ENCODE data around the gene SLC9A3. TPM values are rescaled to one million over a fixed set of nuclear protein-coding genes. Genes with fewer than 3 reads are reported as not detected.

The SLC9A3 gene
- total RNA-seq, 1 experiment from 2014 or later = 3.1 TPM

- Histone ChIP-seq H3K27me3 (replicated peaks) (peaks cover 46% of the 10 kb centered on the region), H3K27ac (no peak overlapping the region), H3K9me3 (replicated peaks) (no peaks in the 10 kb centered on the region), H3K4me1 (replicated peaks) (no peaks in the 10 kb centered on the region), H3K4me3 (no peak overlapping the region), H3K36me3 (no peaks in the 10 kb centered on the region)
- DNase-seq (ENCODE audit: low read depth in 1 of 2, low spot score in 2 of 2) = no peak
These were observed 38.9 kb downstream of the SLC9A3 start for GRCh38 chr5:485113-485945.

GRCh38 chr5:484556-484955, 39.7 kb downstream of the SLC9A3 start:
- Histone ChIP-seq H3K4me3 (no peak overlapping the region), H3K9me3 (replicated peaks) (no peaks in the 10 kb centered on the region), H3K36me3 (no peaks in the 10 kb centered on the region), H3K27ac (no peak overlapping the region), H3K27me3 (replicated peaks) (peaks cover 49% of the 10 kb centered on the region), H3K4me1 (replicated peaks) (no peaks in the 10 kb centered on the region)
- DNase-seq (ENCODE audit: low read depth in 1 of 2, low spot score in 2 of 2) = no peak

DNA sequence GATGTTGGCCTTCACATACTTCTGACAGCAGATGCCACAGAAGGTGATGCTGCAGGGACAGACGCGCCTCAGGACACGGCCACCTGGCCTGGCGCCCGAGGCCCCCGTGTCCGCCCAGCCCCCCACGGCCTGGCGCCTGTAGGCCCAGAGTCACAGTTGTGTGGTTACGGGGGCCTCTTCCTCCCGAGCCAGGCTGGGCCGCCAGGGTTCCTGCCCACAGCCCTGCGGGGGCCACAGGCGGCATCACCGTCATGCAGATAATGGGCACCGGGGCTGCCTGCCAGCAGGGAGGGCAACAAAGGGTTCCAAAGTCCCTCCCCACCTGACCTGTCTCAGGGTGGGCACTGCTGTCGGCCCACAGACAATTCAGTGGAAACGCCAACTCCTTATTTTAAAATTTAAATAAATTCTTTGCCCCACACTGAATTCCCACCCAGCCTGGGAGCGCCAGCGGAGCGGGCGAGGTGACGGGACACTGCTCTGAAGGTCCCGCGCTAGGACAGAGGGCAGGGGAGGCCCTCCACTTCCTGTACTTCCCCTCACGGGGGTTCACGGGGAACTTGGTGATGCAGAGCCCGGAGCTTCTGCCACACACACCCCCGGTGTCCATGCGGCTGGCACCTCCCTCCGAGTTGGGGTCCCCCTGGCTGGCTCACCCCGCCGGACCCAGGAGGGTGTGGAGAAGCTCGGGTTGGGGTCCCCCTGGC, 40.7 kb downstream of the SLC9A3 start:
- DNase-seq (ENCODE audit: low read depth in 1 of 2, low spot score in 2 of 2) = no peak

DNA sequence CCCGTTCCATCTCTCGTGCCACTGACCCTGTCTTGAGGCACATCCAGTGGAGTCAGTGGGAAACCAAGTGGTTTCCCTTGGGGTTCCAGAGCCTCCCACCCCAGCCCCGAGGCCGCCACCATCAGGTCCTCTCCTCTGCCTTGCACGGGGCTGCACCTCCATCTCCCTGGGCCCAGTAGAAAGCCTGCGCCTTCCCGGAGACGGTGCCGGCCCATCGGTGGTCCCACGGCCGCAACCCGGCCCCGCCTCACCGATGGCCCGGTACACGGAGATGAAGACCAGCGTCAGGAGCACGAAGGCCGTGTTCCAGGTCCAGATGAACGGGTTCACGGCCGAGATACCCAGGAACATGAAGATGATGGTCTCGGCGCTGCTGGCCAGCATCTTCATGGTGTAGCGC, 41.2 kb downstream of the SLC9A3 start:
- H3K4me1 ChIP-seq (replicated peaks) = no peaks in the 10 kb centered on the region
- H3K4me3 ChIP-seq = no peak overlapping the region
- no peak for DNase-seq (ENCODE audit: low read depth in 1 of 2, low spot score in 2 of 2)
- H3K27ac ChIP-seq = no peak overlapping the region
- H3K9me3 ChIP-seq (replicated peaks) = no peaks in the 10 kb centered on the region
- no peaks in the 10 kb centered on the region for H3K36me3 ChIP-seq
- peaks cover 52% of the 10 kb centered on the region for H3K27me3 ChIP-seq (replicated peaks)

More for the DNA sequence above, 40.7 kb downstream of the SLC9A3 start:
- peaks cover 53% of the 10 kb centered on the region for H3K27me3 ChIP-seq (replicated peaks)
- H3K4me1 ChIP-seq (replicated peaks) = no peaks in the 10 kb centered on the region
- no peak overlapping the region for H3K4me3 ChIP-seq
- H3K36me3 ChIP-seq = no peaks in the 10 kb centered on the region
- no peaks in the 10 kb centered on the region for H3K9me3 ChIP-seq (replicated peaks)
- H3K27ac ChIP-seq = no peak overlapping the region

DNA sequence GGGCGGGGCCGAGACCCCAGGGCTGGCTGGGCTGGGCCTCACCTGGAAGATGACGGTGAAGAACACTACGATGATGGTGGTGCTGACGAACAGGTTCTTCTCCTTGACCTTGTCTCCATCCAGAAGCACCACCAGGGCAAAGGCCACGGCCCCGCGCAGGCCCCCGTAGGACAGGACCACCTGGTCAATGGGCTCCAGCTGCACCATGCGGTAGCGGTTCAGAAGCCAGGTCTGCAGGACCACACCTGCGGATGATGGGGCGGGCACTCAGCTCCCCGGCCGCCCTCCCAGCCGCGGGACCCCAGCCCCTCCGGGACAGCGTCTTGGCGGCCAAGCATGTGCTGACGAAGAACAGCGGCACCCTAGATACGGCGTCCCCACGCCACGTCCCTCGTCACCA, 41.7 kb downstream of the SLC9A3 start:
- no peak for DNase-seq (ENCODE audit: low read depth in 1 of 2, low spot score in 2 of 2)
- no peak overlapping the region for H3K4me3 ChIP-seq
- no peaks in the 10 kb centered on the region for H3K36me3 ChIP-seq
- no peaks in the 10 kb centered on the region for H3K9me3 ChIP-seq (replicated peaks)
- H3K27me3 ChIP-seq (replicated peaks) = peaks cover 57% of the 10 kb centered on the region
- H3K4me1 ChIP-seq (replicated peaks) = no peaks in the 10 kb centered on the region
- H3K27ac ChIP-seq = no peak overlapping the region

- Histone ChIP-seq H3K36me3 (no peaks in the 10 kb centered on the region), H3K4me1 (replicated peaks) (no peaks in the 10 kb centered on the region), H3K27ac (no peak overlapping the region), H3K4me3 (no peak overlapping the region), H3K27me3 (replicated peaks) (peaks cover 62% of the 10 kb centered on the region), H3K9me3 (replicated peaks) (no peaks in the 10 kb centered on the region)
- no peak for DNase-seq (ENCODE audit: low read depth in 1 of 2, low spot score in 2 of 2)
These were observed 42.2 kb downstream of the SLC9A3 start for GRCh38 chr5:482021-482420.

DNA sequence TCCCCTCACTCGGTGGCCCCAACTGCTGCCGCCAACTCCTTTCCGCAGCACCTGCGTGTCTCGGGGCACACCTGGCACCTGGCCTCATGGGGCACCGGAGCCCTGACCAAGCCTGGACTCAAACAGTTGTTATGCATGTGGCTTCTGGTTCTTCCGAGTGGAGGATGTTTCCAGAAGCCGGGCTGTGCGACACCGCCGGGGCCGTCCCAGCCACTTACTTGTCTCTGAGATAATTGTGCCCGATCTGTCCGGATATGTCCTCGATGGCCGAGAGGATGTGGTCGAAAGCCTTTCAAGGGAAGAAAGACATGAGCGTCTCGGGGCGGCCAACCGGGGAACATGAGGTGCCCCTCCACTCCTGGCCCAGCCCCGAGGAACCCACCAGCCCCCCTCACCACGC, 42.9 kb downstream of the SLC9A3 start:
- H3K27ac ChIP-seq = no peak overlapping the region
- DNase-seq (ENCODE audit: low read depth in 1 of 2, low spot score in 2 of 2) = no peak
- H3K9me3 ChIP-seq (replicated peaks) = no peaks in the 10 kb centered on the region
- no peaks in the 10 kb centered on the region for H3K36me3 ChIP-seq
- H3K4me3 ChIP-seq = no peak overlapping the region
- no peaks in the 10 kb centered on the region for H3K4me1 ChIP-seq (replicated peaks)
- H3K27me3 ChIP-seq (replicated peaks) = peaks cover 69% of the 10 kb centered on the region

DNA sequence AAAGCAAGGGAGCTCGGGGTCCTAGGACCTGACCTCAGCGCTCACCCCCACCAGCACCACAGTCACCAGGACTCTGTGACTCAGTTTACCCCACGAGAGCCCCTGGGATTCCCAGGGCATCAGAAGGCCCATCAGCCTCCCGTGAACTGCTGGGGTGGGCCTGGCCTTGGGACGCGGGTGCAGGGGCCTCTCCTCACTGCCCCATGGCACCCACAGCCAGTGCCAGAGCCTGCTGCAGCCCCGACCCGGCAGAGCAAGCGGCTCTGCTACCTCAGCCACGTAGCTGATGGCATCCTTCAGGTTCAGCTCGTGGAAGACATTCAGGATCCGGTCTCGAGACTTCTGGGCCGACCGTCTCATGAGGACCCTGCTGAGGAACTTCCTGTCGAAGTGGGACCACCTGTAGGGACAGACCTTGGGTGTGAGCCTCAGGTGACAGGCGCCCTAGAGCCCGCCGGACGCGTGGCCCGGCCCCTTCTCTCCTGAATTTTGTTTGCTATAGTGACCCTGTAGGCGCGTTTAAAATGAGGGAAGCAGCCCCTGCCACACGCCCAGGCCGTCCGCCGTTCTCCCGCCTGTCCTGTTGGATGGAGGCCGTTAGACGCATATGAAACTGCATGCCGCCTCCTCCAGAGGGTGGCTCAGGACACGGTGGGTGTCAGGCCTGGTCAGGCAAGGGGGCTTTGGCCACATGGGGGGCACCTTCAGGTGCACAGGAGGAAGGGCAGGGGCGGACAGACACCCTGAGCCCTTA, 44.5 kb downstream of the SLC9A3 start:
- H3K4me1 ChIP-seq (replicated peaks) = no peaks in the 10 kb centered on the region
- DNase-seq (ENCODE audit: low read depth in 1 of 2, low spot score in 2 of 2) = no peak
- no peaks in the 10 kb centered on the region for H3K9me3 ChIP-seq (replicated peaks)
- H3K27ac ChIP-seq = no peak overlapping the region
- peaks cover 74% of the 10 kb centered on the region for H3K27me3 ChIP-seq (replicated peaks)
- H3K4me3 ChIP-seq = no peak overlapping the region
- H3K36me3 ChIP-seq = no peaks in the 10 kb centered on the region

GRCh38 chr5:478982-479535, 45.2 kb downstream of the SLC9A3 start:
- H3K4me3 ChIP-seq = no peak overlapping the region
- H3K27ac ChIP-seq = no peak overlapping the region
- peaks cover 71% of the 10 kb centered on the region for H3K27me3 ChIP-seq (replicated peaks)
- no peaks in the 10 kb centered on the region for H3K4me1 ChIP-seq (replicated peaks)
- DNase-seq (ENCODE audit: low read depth in 1 of 2, low spot score in 2 of 2) = no peak
- H3K9me3 ChIP-seq (replicated peaks) = no peaks in the 10 kb centered on the region
- H3K36me3 ChIP-seq = no peaks in the 10 kb centered on the region

GRCh38 chr5:478369-478981, 45.8 kb downstream of the SLC9A3 start:
- no peak for DNase-seq (ENCODE audit: low read depth in 1 of 2, low spot score in 2 of 2)
- H3K36me3 ChIP-seq = peaks cover 3% of the 10 kb centered on the region; the same call in 1 of the 2 replicates
- no peak overlapping the region for H3K4me3 ChIP-seq
- H3K4me1 ChIP-seq (replicated peaks) = peaks cover 4% of the 10 kb centered on the region
- H3K27ac ChIP-seq = no peak overlapping the region
- peaks cover 74% of the 10 kb centered on the region for H3K27me3 ChIP-seq (replicated peaks)
- no peaks in the 10 kb centered on the region; the same call in 1 of the 2 replicates for H3K9me3 ChIP-seq (replicated peaks)

DNA sequence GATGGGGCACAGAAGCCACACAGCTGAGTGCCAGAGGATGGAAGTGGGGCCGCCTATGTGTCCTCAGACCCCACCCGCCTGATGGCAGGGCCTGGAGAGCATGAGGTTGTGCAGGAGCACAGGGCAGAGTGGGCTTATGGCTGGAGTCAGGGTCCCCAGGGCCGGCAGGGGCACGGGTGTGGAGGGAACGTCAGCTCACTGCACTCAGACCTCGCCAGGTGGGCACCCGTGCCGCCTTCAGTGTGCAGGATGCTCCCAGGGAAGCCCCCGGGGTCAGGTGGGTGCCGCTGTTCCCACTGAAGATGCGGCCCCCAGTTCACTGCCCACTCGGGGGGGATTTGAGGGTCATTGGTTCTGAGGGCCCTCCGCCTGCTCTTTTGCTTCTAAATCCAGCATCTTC, 46.4 kb downstream of the SLC9A3 start:
- H3K27ac ChIP-seq = no peak overlapping the region
- no peak for DNase-seq (ENCODE audit: low read depth in 1 of 2, low spot score in 2 of 2)
- peaks cover 8% of the 10 kb centered on the region for H3K4me1 ChIP-seq (replicated peaks)
- peaks cover 3% of the 10 kb centered on the region; the same call in 1 of the 2 replicates for H3K9me3 ChIP-seq (replicated peaks)
- H3K36me3 ChIP-seq = peaks cover 7% of the 10 kb centered on the region; the same call in 1 of the 2 replicates
- peaks cover 72% of the 10 kb centered on the region for H3K27me3 ChIP-seq (replicated peaks)
- H3K4me3 ChIP-seq = no peak overlapping the region

DNA sequence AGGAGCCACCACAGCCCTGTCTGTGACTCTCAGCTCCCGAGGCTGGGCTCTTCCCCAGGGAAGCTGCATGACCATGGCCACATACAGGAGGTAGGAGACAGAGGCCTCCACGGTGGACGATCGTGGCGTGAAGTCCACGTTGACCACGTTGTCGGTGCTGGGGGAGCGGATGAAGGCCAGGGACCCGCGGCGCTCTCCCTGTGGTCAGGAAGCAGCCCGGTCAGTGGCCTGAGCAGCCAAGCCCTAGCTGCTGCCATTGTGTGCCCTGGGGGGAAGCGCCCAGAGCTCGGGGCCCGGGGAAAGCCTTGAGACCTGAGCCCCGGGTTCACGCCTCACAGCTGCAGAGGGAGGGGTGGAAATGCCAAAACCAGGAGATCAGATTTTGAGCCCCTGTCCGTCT, 47.0 kb downstream of the SLC9A3 start:
- Histone ChIP-seq H3K27ac (no peak overlapping the region), H3K4me1 (replicated peaks) (peaks cover 14% of the 10 kb centered on the region), H3K4me3 (no peak overlapping the region), H3K27me3 (replicated peaks) (peaks cover 72% of the 10 kb centered on the region), H3K36me3 (peaks cover 12% of the 10 kb centered on the region), H3K9me3 (replicated peaks) (peaks cover 3% of the 10 kb centered on the region; the same call in 1 of the 2 replicates)
- DNase-seq (ENCODE audit: low read depth in 1 of 2, low spot score in 2 of 2) = no peak

GRCh38 chr5:476814-477175, 47.5 kb downstream of the SLC9A3 start:
- Histone ChIP-seq H3K27ac (no peak overlapping the region), H3K9me3 (replicated peaks) (peaks cover 3% of the 10 kb centered on the region; the same call in 1 of the 2 replicates), H3K27me3 (replicated peaks) (peaks cover 72% of the 10 kb centered on the region), H3K36me3 (peaks cover 12% of the 10 kb centered on the region), H3K4me3 (no peak overlapping the region), H3K4me1 (replicated peaks) (peaks cover 19% of the 10 kb centered on the region)
- no peak for DNase-seq (ENCODE audit: low read depth in 1 of 2, low spot score in 2 of 2)
